Kidney (tissue), 14 donors: ENCODE results near the gene MED13. TPM values are rescaled to one million over a fixed set of nuclear protein-coding genes. Genes with fewer than 3 reads are reported as not detected.

Source experiments
- DNase-seq, 5 donors: peaks; one replicate each; pipeline ENCODE4 v3.0.0-alpha.2; 2013 to 2020
- FAIRE-seq: peaks from 2 replicates; lab custom pipeline; 2012; peaks lifted over from hg19 to GRCh38; lab: Jason Lieb, UNC
- H3K27ac ChIP-seq, 2 donors: one replicate each; pipeline ENCODE4 v1.7.0; 2013; ENCODE audit warnings: low read depth in 2 of 2, low read length in 2 of 2, inconsistent platforms in 1 of 2
- H3K27me3 ChIP-seq: one replicate; pipeline ENCODE4 v1.7.1; 2013; ENCODE audit warnings: low read length, inconsistent platforms; ENCODE audit not compliant: control insufficient read depth, insufficient read depth
- H3K36me3 ChIP-seq, 3 donors: one replicate each; pipeline versions ENCODE4 v1.7.0 to v1.7.1; 2013; ENCODE audit warnings: low read length in 3 of 3, control low read depth in 1 of 3, inconsistent platforms in 1 of 3; ENCODE audit not compliant: insufficient read depth in 3 of 3, control insufficient read depth in 2 of 3
- H3K4me1 ChIP-seq, 3 donors: one replicate each; pipeline versions ENCODE4 v1.7.0 to v1.7.1; 2013; ENCODE audit warnings: low read length in 3 of 3, inconsistent platforms in 1 of 3, low read depth in 1 of 3; ENCODE audit not compliant: control insufficient read depth in 2 of 3, insufficient read depth in 2 of 3
- H3K4me3 ChIP-seq, 3 donors: one replicate each; pipeline versions ENCODE4 v1.7.0 to v1.8.1; 2013; ENCODE audit warnings: low read length in 3 of 3, control low read depth in 1 of 3, inconsistent platforms in 1 of 3
- H3K9ac ChIP-seq, 3 donors: one replicate each; pipeline versions ENCODE4 v1.7.0 to v1.7.1; 2013; ENCODE audit warnings: low read length in 3 of 3, control low read depth in 1 of 3, inconsistent platforms in 1 of 3
- H3K9me3 ChIP-seq, 3 donors: one replicate each; pipeline versions ENCODE4 v1.7.0 to v1.7.1; 2013; ENCODE audit warnings: low read length in 3 of 3, control low read depth in 1 of 3, inconsistent platforms in 1 of 3; ENCODE audit not compliant: control insufficient read depth in 2 of 3, insufficient read depth in 1 of 3
- intact Hi-C: fragments of 100-400 bp; cut with DNase I; formaldehyde crosslinking; loops from one replicate; pipeline ENCODE4 v1.11.1; 2022
- polyA plus RNA-seq: library from polyadenylated mRNA; stranded (reverse); fragments of 350-450 nt; fragmentation: Illumina TruSeq; extraction: RNeasy Lipid Tissue Mini Kit (QIAGEN cat#74804); gene quantifications from one replicate; pipeline ENCODE4 v1.2.3, GENCODE V29; 2014; ENCODE audit warnings: low read depth, low replicate concordance; ENCODE audit not compliant: insufficient read depth
- total RNA-seq: library from RNA; stranded (reverse); fragmentation: NEBNext Ultra II Directional; extraction: Animal tissue kit (Norgen Biotek cat#: 25700); gene quantifications from one replicate; pipeline ENCODE4 v1.2.1, GENCODE V29; 2021
- TF ChIP-seq, protein P1 (sequence below): IDR thresholded peaks from 3 replicates; pipeline ENCODE4 v1.5.1; 2012; ENCODE audit warnings: mild to moderate bottlenecking, moderate library complexity, borderline replicate concordance; ENCODE audit not compliant: insufficient read depth; ENCODE audit errors: extremely low read depth
- donor health status: control.
- donor health status: control.
- donor health status: control.
- donor health status: control.
- donor health status: control.
- donor health status: DM: yes; HTN: yes; CAD: no.
- donor health status: Normal renal cell carcinoma (clear cell type).

MED13 gene
- total and polyA plus RNA-seq, 2 donors from 2014 or later = 6.4 to 73.6 TPM

DNA sequence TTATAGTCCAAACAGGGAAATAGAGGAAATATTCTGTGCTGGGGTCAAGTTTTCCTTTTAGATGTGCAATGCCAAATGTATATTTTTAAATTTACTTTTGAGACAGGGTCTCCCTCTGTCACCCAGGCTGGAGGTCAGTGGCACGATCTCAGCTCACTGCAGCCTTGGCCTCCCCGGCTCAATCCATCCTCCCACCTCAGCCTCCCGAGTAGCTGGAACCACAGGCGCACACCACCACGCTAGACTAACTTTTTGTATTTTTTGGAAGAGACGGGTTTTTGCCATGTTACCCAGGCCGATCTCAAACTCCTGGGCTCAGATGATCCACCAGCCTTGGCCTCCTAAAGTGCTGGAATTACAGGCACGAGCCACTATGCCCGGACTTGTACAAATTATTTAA is 25.8 kb upstream of the MED13 start:
- Histone ChIP-seq H3K9me3 (no peaks in the 10 kb centered on the region), H3K27me3 (no peaks in the 10 kb centered on the region), H3K27ac (no peak overlapping the region), H3K4me1 (peaks cover 0 to 3% (median 0%) of the 10 kb centered on the region in 3 donors), H3K36me3 (no peaks in the 10 kb centered on the region), H3K9ac (no peak overlapping the region), H3K4me3 (no peak overlapping the region)
- intact Hi-C loops = no loop called here
- TF ChIP-seq, protein P1, sequence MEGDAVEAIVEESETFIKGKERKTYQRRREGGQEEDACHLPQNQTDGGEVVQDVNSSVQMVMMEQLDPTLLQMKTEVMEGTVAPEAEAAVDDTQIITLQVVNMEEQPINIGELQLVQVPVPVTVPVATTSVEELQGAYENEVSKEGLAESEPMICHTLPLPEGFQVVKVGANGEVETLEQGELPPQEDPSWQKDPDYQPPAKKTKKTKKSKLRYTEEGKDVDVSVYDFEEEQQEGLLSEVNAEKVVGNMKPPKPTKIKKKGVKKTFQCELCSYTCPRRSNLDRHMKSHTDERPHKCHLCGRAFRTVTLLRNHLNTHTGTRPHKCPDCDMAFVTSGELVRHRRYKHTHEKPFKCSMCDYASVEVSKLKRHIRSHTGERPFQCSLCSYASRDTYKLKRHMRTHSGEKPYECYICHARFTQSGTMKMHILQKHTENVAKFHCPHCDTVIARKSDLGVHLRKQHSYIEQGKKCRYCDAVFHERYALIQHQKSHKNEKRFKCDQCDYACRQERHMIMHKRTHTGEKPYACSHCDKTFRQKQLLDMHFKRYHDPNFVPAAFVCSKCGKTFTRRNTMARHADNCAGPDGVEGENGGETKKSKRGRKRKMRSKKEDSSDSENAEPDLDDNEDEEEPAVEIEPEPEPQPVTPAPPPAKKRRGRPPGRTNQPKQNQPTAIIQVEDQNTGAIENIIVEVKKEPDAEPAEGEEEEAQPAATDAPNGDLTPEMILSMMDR = no peak
- DNase-seq (no peak), FAIRE-seq (no peak)

DNA sequence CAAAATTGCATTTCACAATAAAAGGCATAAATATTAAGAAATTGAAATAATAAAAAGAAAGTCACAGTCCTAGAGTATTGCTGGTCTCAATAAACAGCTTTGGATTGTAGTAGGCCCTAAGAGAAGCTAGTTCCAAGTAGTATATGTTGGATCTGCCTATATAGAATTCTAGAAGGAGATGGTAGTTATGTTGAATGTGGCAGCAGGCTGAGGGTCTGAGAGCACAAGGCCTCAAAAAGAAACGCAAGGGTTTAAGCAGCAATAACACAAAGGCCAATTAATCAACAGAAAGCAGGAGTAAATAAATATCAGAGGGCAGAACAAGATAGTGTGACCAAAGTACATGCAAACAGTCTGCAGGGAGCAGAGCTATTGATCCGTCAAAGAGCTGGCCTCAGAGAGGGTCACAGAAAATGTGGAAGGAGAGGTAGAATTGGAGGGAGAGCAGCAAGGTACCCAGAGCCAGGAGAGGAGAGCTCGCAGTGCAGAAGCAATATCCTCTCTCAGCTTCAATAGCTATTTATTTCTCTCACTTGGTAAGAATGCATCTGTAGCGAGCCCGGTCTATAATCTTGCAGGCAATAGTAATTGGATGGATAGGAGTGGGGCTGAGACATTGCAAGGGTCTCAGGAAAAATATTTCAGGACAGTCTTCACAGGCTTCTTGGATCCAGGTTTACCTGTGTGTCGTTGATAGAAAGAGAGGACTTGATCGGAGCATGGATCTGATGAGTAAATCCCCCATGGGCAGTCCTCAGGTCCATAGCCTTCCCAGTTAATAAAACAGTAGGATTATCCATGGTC is 25.1 kb upstream of the MED13 start:
- no peak for FAIRE-seq
- H3K27ac ChIP-seq = no peak overlapping the region

DNA sequence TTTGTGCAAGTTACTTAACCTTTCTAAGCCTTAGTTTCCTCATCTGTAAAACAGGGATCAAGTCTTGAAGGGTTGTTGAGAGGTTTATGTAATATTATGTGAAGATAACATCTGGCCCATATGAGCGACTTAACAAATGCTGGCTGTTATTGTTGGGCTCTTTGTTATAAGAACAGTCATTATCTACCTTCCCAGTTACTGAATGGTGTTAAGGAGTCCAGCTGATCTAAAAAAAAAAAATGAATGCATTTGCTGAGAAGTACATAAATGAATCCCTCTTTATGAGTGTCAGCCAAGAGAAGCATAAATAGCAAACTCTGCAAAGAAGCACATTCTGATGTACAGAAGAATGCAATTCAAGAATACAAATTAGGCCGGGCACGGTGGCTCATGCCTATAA is 24.3 kb upstream of the MED13 start:
- H3K9ac ChIP-seq = no peak overlapping the region
- H3K36me3 ChIP-seq = no peaks in the 10 kb centered on the region
- no peaks in the 10 kb centered on the region for H3K9me3 ChIP-seq
- DNase-seq (no peak), FAIRE-seq (no peak)
- intact Hi-C loops = no loop called here
- no peaks in the 10 kb centered on the region for H3K27me3 ChIP-seq
- peaks cover 0 to 3% (median 0%) of the 10 kb centered on the region in 3 donors for H3K4me1 ChIP-seq
- TF ChIP-seq, protein P1 = no peak
- H3K27ac ChIP-seq = no peak overlapping the region
- no peak overlapping the region for H3K4me3 ChIP-seq

More for the DNA sequence above, 25.1 kb upstream of the MED13 start:
- H3K9ac ChIP-seq = no peak overlapping the region
- TF ChIP-seq, protein P1 = no peak
- no peaks in the 10 kb centered on the region for H3K36me3 ChIP-seq
- peaks cover 0 to 3% (median 0%) of the 10 kb centered on the region in 3 donors for H3K4me1 ChIP-seq
- H3K27me3 ChIP-seq = no peaks in the 10 kb centered on the region
- no peak overlapping the region for H3K4me3 ChIP-seq
- intact Hi-C loops = no loop called here
- DNase-seq = no peak
- no peaks in the 10 kb centered on the region for H3K9me3 ChIP-seq
